A549 (cell line): ENCODE data around the gene HHIP. TPM values are rescaled to one million over a fixed set of nuclear protein-coding genes. Genes with fewer than 3 reads are reported as not detected.

Experiments used
- ATAC-seq, 2 experiments: fragments of 200-7000 bp in 1 of 2; fragments of >200 bp in 1 of 2; cut with Nextera tagmentation in 1 of 2; cut with Tn5 transposase in 1 of 2; 3 replicates each; pipeline versions ENCODE4 v1.8.0 to v1.9.1; 2018 to 2020; ENCODE audit warnings: mild to moderate bottlenecking in 1 of 2, moderate library complexity in 1 of 2
- CTCF ChIA-PET: fragments of 300-600 bp; sonication (Branson Sonifier 250); formaldehyde crosslinking; extraction: SDS; loops from one replicate; lab custom pipeline; 2021; ENCODE audit warnings: antibody characterized with exemption, inconsistent platforms; lab: Yijun Ruan, JAX
- POLR2A ChIA-PET: fragments of 350-600 bp; formaldehyde crosslinking; extraction: SDS; loops from one replicate; lab custom pipeline; 2021; ENCODE audit warnings: antibody characterized with exemption, inconsistent platforms; lab: Yijun Ruan, JAX
- DNase-seq, 2 experiments: peaks; one replicate each; pipeline versions ENCODE4 v3.0.0 to v3.0.0-alpha.2; 2011 to 2016; ENCODE audit warnings: low read depth in 1 of 2, low spot score in 1 of 2
- FAIRE-seq: peaks from 2 replicates; lab custom pipeline; 2011; peaks lifted over from hg19 to GRCh38; lab: Jason Lieb, UNC
- H3K27ac ChIP-seq, 2 experiments: fragments of >200 bp; sonication (Bioruptor Twin); formaldehyde crosslinking; 3 replicates each; pipeline ENCODE4 v1.5.1; 2016 to 2017
- H3K4me1 ChIP-seq: fragments of >200 bp; sonication (Bioruptor Twin); formaldehyde crosslinking; 3 replicates; pipeline ENCODE4 v1.6.1; 2016
- H3K4me2 ChIP-seq: fragments of >200 bp; sonication (Bioruptor Twin); formaldehyde crosslinking; 3 replicates; pipeline ENCODE4 v1.6.1; 2016
- H3K4me3 ChIP-seq: fragments of >200 bp; sonication (Bioruptor Twin); formaldehyde crosslinking; 3 replicates; pipeline ENCODE4 v1.5.1; 2016
- H3K9me3 ChIP-seq: fragments of >200 bp; sonication (Bioruptor Twin); formaldehyde crosslinking; 3 replicates; pipeline ENCODE4 v1.6.1; 2016
- CEBPB ChIP-seq, 2 experiments: fragments of >200 bp in 1 of 2; sonication (Bioruptor Twin) in 1 of 2; formaldehyde crosslinking in 1 of 2; IDR thresholded peaks; 2 replicates each; pipeline ENCODE4 v1.6.1; 2012 to 2016
- CHD2 ChIP-seq: fragments of 150-350 bp; IDR thresholded peaks from 2 replicates; pipeline ENCODE4 v1.6.1; 2014; ENCODE audit warnings: low read length; ENCODE audit not compliant: partially characterized antibody
- CHD4 ChIP-seq: fragments of 200-600 bp; sonication (generic); IDR thresholded peaks from 2 replicates; pipeline ENCODE4 v1.6.1; 2016; ENCODE audit warnings: antibody characterized with exemption, mild to moderate bottlenecking, borderline replicate concordance
- FOSB ChIP-seq: fragments of 250-450 bp; sonication (Bioruptor Pico); IDR thresholded peaks from 2 replicates; pipeline ENCODE4 v1.5.0; 2020; ENCODE audit warnings: mild to moderate bottlenecking, moderate library complexity
- FOSL2 ChIP-seq, 2 experiments: fragments of 450-650 bp in 1 of 2; fragments of >200 bp in 1 of 2; sonication (Bioruptor Twin) in 1 of 2; formaldehyde crosslinking; IDR thresholded peaks; 2 replicates each; pipeline versions ENCODE4 v1.5.0 to v1.6.1; 2016 to 2020; ENCODE audit warnings: mild to moderate bottlenecking in 1 of 2, moderate library complexity in 1 of 2
- GATA3 ChIP-seq: IDR thresholded peaks from 2 replicates; pipeline ENCODE4 v1.6.1; 2012; ENCODE audit warnings: borderline replicate concordance
- HOXB5 ChIP-seq: fragments of 250-450 bp; sonication (Bioruptor Pico); IDR thresholded peaks from 2 replicates; pipeline ENCODE4 v1.5.0; 2020; ENCODE audit warnings: mild to moderate bottlenecking, moderate library complexity
- JUN ChIP-seq, 2 experiments: fragments of >200 bp; sonication (Bioruptor Twin); formaldehyde crosslinking; IDR thresholded peaks; 2 replicates in 1 of 2; 3 replicates in 1 of 2; pipeline ENCODE4 v1.6.1; 2016 to 2017
- KDM1A ChIP-seq: fragments of 200-600 bp; sonication (generic); IDR thresholded peaks from 2 replicates; pipeline ENCODE4 v1.6.1; 2016; ENCODE audit warnings: low read depth, mild to moderate bottlenecking
- NPAS2 ChIP-seq: fragments of 250-450 bp; sonication (Bioruptor Pico); IDR thresholded peaks from 2 replicates; pipeline ENCODE4 v1.8.0; 2022; ENCODE audit warnings: mild to moderate bottlenecking, moderate library complexity, borderline replicate concordance
- RARB ChIP-seq: fragments of 250-450 bp; sonication (Bioruptor Pico); IDR thresholded peaks from 2 replicates; pipeline ENCODE4 v1.8.0; 2021; ENCODE audit warnings: mild to moderate bottlenecking, moderate library complexity
- RFX5 ChIP-seq: fragments of 450-650 bp; IDR thresholded peaks from 2 replicates; pipeline ENCODE4 v1.7.1; 2014; ENCODE audit warnings: antibody characterized with exemption, mild to moderate bottlenecking, moderate library complexity
- RNF2 ChIP-seq: fragments of 200-600 bp; sonication (generic); IDR thresholded peaks from 2 replicates; pipeline ENCODE4 v1.6.1; 2016; ENCODE audit warnings: low read depth, mild to moderate bottlenecking, antibody characterized with exemption, moderate library complexity, borderline replicate concordance
- SREBF2 ChIP-seq: fragments of 450-650 bp; IDR thresholded peaks from 2 replicates; pipeline ENCODE4 v1.6.1; 2014; ENCODE audit warnings: mild to moderate bottlenecking, moderate library complexity
- ZC3H11A ChIP-seq: fragments of 450-650 bp; IDR thresholded peaks from 2 replicates; pipeline ENCODE4 v1.6.1; 2014; ENCODE audit warnings: antibody characterized with exemption, mild to moderate bottlenecking
- ZSCAN20 ChIP-seq: fragments of 250-450 bp; sonication (Bioruptor Pico); IDR thresholded peaks from 2 replicates; pipeline ENCODE4 v1.8.0; 2022; ENCODE audit warnings: mild to moderate bottlenecking, moderate library complexity
- WGBS: methylation state at CpG from one replicate; pipeline ENCODE4 v1.1.6; 2017; ENCODE audit errors: missing lambda C conversion rate; 5-methylcytosine and 5-hydroxymethylcytosine counted together
- polyA plus RNA-seq, 4 experiments: library from polyadenylated mRNA; depleted of rRNA in 3 of 4; stranded (reverse); fragments of >200 nt; fragmentation: RNase III in 1 of 4; extraction: RNeasy Plus Mini Kit Qiagen cat#74134 plus additional on column Dnase treatment in 1 of 4; gene quantifications; 2 replicates in 3 of 4; 3 replicates in 1 of 4; pipeline ENCODE4 v1.2.3, GENCODE V29; 2011 to 2017
- TF ChIP-seq, protein P1 (sequence below): fragments of 450-650 bp; IDR thresholded peaks from 2 replicates; pipeline ENCODE4 v1.6.1; 2014; ENCODE audit warnings: antibody characterized with exemption
- TF ChIP-seq, protein P2 (sequence below): fragments of >200 bp; sonication (Bioruptor Twin); formaldehyde crosslinking; IDR thresholded peaks from 2 replicates; pipeline ENCODE4 v1.6.1; 2016
- TF ChIP-seq, protein P3 (sequence below): IDR thresholded peaks from 2 replicates; pipeline ENCODE4 v1.6.1; 2012

The HHIP gene
- polyA plus RNA-seq, 2 of the 4 experiments (the other 2 are of a cell fraction), result 0.93 to 1.0 TPM

DNA sequence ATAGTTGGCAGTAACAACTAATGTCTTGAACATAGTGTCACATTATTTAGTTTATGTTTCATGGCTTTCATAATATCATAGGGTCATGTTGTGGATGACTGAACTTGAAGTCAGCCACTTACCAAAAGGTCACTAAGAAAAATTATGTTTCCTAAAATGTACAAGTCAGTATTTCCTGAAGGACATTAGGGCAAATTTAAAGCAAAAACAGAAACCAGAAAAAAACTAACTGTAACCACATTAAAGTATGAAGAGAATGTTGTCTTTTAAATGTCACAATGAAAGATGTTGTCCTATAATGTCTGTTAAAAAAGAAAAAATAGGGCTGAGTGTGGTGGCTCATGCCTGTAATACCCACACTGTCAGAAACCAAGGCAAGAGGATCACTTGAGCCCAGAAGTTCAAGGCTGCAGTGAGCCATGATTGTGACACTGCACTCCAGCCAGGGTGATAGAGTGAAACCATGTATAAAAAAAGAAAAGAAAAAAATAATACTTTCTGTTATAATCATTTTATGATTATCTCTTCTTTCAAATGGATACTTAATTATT lies 55.8 kb downstream of the HHIP start:
- H3K9me3 ChIP-seq, result no peaks in the 10 kb centered on the region
- TF ChIP-seq NPAS2 (CRISPR knock-in tag) (no peak), GATA3 (no peak)
- 0 out of 3 replicates have a peak, but pooled peaks cover 3% of the 10 kb centered on the region for H3K4me1 ChIP-seq
- H3K27ac ChIP-seq, result no peak overlapping the region
- H3K4me2 ChIP-seq, result no peak overlapping the region
- POLR2A ChIA-PET, result no interaction called here
- no peak for ATAC-seq
- CTCF ChIA-PET, result no interaction called here
- H3K4me3 ChIP-seq, result no peak overlapping the region
- no peak for FAIRE-seq
- no peak for DNase-seq

DNA sequence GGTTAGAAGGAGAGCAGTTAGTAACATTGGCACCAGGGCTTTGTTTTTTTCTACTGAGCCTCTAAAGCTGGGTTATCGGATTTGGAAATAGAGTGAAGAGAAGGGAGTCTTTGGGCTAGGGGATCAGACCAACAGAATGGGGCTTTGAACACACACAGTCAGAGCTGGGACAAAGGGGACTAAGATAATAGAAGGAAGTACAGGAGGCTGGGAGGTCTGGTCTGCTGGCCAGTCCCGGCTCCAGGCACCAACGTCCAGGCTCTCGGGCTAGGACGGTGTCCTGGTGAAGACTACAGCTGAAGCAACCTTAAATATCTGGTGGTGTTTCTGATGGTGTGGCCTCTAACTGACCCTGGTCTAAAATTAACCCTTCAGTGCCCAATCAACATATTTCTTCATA lies 57.5 kb downstream of the HHIP start:
- POLR2A ChIA-PET, result no interaction called here
- 0 out of 3 replicates have a peak, but pooled peaks cover 3% of the 10 kb centered on the region for H3K4me1 ChIP-seq
- DNase-seq (no peak), ATAC-seq (no peak), FAIRE-seq (no peak)
- CTCF ChIA-PET, result no interaction called here
- no peaks in the 10 kb centered on the region for H3K9me3 ChIP-seq
- H3K4me3 ChIP-seq, result no peak overlapping the region
- TF ChIP-seq RFX5 (no peak), ZSCAN20 (CRISPR knock-in tag) (no peak), HOXB5 (CRISPR knock-in tag) (no peak), CEBPB (IDR thresholded peaks at IDR 0.05) (no peak), FOSB (CRISPR knock-in tag) (no peak), CHD4 (no peak), JUN (IDR thresholded peaks at IDR 0.05) (no peak), KDM1A (no peak)
- no peak overlapping the region for H3K4me2 ChIP-seq
- H3K27ac ChIP-seq, result no peak overlapping the region
- WGBS, result 85% methylated on average over 4 of the region's 5 CpGs

DNA sequence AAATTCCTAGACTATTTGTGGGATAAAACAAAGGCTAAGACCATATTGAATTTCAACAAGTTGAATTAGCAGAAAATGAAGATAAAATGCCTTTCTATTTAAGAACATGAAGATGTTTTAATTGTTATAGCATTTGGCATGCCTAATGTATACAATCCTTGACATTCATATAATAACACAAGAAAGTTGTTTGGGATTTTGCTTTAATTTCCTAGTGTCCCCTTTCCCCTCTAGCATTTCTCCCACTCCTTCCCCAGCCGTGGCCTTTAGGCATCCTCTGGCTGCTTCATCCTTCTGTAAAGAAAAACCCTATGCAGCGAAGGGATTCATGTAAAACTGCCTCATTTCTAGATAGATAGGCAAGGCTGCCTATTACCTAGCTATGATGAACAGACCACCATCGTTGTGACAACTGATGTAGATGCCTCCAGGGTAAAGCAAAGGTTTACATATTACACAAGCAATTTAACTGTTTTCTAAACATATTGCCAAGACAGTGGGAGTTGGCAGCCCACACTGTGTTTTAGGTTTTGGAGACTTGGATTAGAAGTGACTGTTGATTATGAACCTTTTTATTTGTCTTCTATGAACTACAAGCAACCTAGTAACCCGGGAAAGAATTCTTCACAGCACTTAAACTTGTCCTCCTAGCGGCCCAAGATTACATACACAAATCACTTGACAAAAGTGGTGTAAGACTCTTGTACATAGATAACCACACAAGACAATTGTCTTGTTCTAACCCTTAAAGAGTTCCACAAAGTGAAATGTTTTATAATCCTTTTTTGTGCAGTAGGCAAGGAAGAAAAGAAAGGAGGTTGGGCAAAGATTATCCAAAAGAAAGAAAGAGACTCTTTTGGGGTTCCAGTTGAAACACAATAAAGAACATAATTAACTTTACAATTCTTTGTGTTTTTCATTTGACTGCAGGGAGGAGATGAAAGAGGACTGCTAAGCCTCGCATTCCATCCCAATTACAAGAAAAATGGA lies 59.9 kb downstream of the HHIP start:
- TF ChIP-seq, protein P1, sequence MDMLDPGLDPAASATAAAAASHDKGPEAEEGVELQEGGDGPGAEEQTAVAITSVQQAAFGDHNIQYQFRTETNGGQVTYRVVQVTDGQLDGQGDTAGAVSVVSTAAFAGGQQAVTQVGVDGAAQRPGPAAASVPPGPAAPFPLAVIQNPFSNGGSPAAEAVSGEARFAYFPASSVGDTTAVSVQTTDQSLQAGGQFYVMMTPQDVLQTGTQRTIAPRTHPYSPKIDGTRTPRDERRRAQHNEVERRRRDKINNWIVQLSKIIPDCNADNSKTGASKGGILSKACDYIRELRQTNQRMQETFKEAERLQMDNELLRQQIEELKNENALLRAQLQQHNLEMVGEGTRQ, result no peak
- TF ChIP-seq CHD2, result no peak
- TF ChIP-seq RNF2, result no peak
- TF ChIP-seq, protein P2, sequence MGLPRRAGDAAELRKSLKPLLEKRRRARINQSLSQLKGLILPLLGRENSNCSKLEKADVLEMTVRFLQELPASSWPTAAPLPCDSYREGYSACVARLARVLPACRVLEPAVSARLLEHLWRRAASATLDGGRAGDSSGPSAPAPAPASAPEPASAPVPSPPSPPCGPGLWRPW, result no peak
- TF ChIP-seq RARB (CRISPR knock-in tag), result no peak
- TF ChIP-seq ZC3H11A, result no peak
- TF ChIP-seq SREBF2, result no peak
- TF ChIP-seq, protein P3, sequence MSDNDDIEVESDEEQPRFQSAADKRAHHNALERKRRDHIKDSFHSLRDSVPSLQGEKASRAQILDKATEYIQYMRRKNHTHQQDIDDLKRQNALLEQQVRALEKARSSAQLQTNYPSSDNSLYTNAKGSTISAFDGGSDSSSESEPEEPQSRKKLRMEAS, result no peak
- TF ChIP-seq FOSL2 (IDR thresholded peaks at IDR 0.05), result no peak
- TF ChIP-seq FOSL2 (CRISPR knock-in tag; IDR thresholded peaks at IDR 0.05), result no peak
- peaks cover 25% of the 10 kb centered on the region for H3K4me1 ChIP-seq
- no peaks in the 10 kb centered on the region for H3K9me3 ChIP-seq
- no peak overlapping the region for H3K4me2 ChIP-seq
- no peak overlapping the region for H3K27ac ChIP-seq
- ATAC-seq (no peak), FAIRE-seq (no peak), DNase-seq (no peak)
- H3K4me3 ChIP-seq, result no peak overlapping the region
- ChIA-PET POLR2A (no interaction called here), CTCF (no interaction called here)
- WGBS, result 34% methylated on average over 6 of the region's 6 CpGs
